HepG2 (cell line): ENCODE results near the gene RBM3. TPM values are rescaled to one million over a fixed set of nuclear protein-coding genes. Genes with fewer than 3 reads are reported as not detected.

Experiments
- CAMTA2 ChIP-seq: sonication (generic); formaldehyde crosslinking; IDR thresholded peaks from 2 replicates; pipeline ENCODE4 v1.4.0; 2020; ENCODE audit warnings: mild to moderate bottlenecking, missing genetic modification reagents, borderline replicate concordance
- RERE ChIP-seq: IDR thresholded peaks from 2 replicates; pipeline ENCODE4 v1.6.1; 2016; ENCODE audit warnings: low read depth, missing genetic modification reagents, missing compliant biosample characterization
- REST ChIP-seq, 2 experiments: IDR thresholded peaks; 2 replicates each; pipeline ENCODE4 v1.6.1; 2011 to 2012; ENCODE audit warnings: low read length in 2 of 2, borderline replicate concordance in 1 of 2, low read depth in 1 of 2, mild to moderate bottlenecking in 1 of 2, moderate library complexity in 1 of 2
- RXRA ChIP-seq: sonication (generic); formaldehyde crosslinking; IDR thresholded peaks from 2 replicates; pipeline ENCODE4 v1.5.1; 2020; ENCODE audit warnings: missing genetic modification reagents
- SKI ChIP-seq: fragments of 450-650 bp; IDR thresholded peaks from one replicate; pipeline ENCODE4 v1.6.1; 2018; ENCODE audit warnings: mild to moderate bottlenecking; ENCODE audit not compliant: partially characterized antibody
- TOPORS ChIP-seq: sonication (generic); formaldehyde crosslinking; IDR thresholded peaks from 2 replicates; pipeline ENCODE4 v1.8.0; 2023; ENCODE audit warnings: mild to moderate bottlenecking, missing genetic modification reagents
- ZNF12 ChIP-seq: sonication (generic); formaldehyde crosslinking; IDR thresholded peaks from 2 replicates; pipeline ENCODE4 v1.5.0; 2020; ENCODE audit warnings: missing genetic modification reagents
- ZNF34 ChIP-seq: sonication (generic); formaldehyde crosslinking; IDR thresholded peaks from 2 replicates; pipeline ENCODE4 v1.4.0; 2020; ENCODE audit warnings: mild to moderate bottlenecking, missing genetic modification reagents, borderline replicate concordance
- ZNF564 ChIP-seq: sonication (generic); formaldehyde crosslinking; IDR thresholded peaks from 2 replicates; pipeline ENCODE4 v1.8.1; 2023; ENCODE audit warnings: mild to moderate bottlenecking, missing genetic modification reagents
- ZNF75D ChIP-seq: sonication (generic); formaldehyde crosslinking; IDR thresholded peaks from 2 replicates; pipeline ENCODE4 v1.8.1; 2023; ENCODE audit warnings: missing genetic modification reagents, mild to moderate bottlenecking, borderline replicate concordance
- polyA plus RNA-seq, 8 experiments: library from polyadenylated mRNA; depleted of rRNA in 3 of 8; stranded (reverse) in 7 of 8; unstranded in 1 of 8; fragments of >200 nt; fragmentation: Illumina TruSeq in 4 of 8; extraction: Trizol in 4 of 8; gene quantifications; 2 replicates each; pipeline versions ENCODE4 v1.2.1 to v1.2.3, GENCODE V29; 2011 to 2016; ENCODE audit warnings: low read depth in 4 of 8, missing spikeins in 1 of 8, mixed read lengths in 1 of 8; ENCODE audit not compliant: insufficient read depth in 1 of 8
- total RNA-seq, 5 experiments: library from RNA; depleted of rRNA; stranded (reverse); fragments of >200 nt; fragmentation: Illumina TruSeq; extraction: Trizol; gene quantifications; 2 replicates each; pipeline ENCODE4 v1.2.3, GENCODE V29; 2016; ENCODE audit warnings: low read depth in 1 of 5
- TF ChIP-seq, protein P1 (sequence below): sonication (generic); formaldehyde crosslinking; IDR thresholded peaks from 2 replicates; pipeline ENCODE4 v1.8.0; 2022; ENCODE audit warnings: mild to moderate bottlenecking, missing genetic modification reagents; ENCODE audit not compliant: insufficient replicate concordance
- TF ChIP-seq, protein P2 (sequence below): sonication (generic); formaldehyde crosslinking; IDR thresholded peaks from 2 replicates; pipeline ENCODE4 v1.5.0; 2020; ENCODE audit warnings: mild to moderate bottlenecking, missing genetic modification reagents, moderate library complexity

Gene RBM3
- total and polyA plus RNA-seq, 2 of the 13 experiments (the other 11 are each of a cell fraction or from before 2014, with no cell fraction given) = 123 to 182 TPM

DNA sequence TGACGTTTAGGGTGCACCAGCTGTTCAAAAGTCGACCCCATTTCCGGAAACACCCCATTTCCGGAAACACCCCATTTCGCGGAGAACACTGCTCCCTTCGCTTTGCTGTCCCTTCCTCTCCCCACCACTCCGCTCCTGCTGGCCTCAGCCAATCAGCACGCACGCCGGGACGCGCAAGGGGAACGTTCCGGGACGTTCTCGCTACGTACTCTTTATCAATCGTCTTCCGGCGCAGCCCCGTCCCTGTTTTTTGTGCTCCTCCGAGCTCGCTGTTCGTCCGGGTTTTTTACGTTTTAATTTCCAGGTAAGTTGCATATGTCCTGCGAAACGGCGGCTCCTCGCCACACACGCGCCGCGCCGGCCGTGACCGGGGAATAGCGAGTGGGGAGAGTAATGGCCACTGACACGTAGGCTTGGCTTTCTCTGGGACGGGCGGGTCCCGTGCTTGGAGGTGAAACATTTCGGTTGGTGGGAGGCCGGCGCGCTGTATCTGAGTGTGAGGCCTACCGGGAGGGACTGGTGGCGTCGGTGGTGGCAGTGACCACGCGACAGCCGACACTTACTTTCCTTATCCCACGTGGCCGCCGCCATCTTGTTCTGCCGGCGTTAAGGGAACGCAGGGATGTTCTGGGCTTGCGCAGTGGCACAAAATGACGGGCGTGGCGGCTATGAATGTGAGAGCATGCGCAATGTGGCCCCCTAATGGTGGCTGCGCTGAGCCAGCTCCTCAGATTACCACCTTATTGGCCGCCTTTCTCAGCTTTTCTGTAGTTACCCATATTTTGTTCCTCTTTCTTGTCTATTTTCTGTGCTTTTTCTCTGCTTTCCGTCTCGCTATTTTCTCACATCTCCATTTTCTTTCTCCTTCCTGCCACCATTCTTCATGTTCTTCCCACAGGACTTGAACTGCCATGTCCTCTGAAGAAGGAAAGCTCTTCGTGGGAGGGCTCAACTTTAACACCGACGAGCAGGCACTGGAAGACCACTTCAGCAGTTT lies at the start of gene RBM3 (continued):
- TF ChIP-seq RERE (CRISPR knock-in tag) (no peak), ZNF12 (CRISPR knock-in tag) (no peak), ZNF34 (CRISPR knock-in tag) (no peak), ZNF75D (CRISPR knock-in tag) (no peak), CAMTA2 (CRISPR knock-in tag) (no peak), TOPORS (CRISPR knock-in tag) (peak; percentile 61; the same call in 1 of the 2 replicates), RXRA (CRISPR knock-in tag) (no peak), ZNF564 (CRISPR knock-in tag) (no peak), REST (IDR thresholded peaks at IDR 0.05; ENCODE audit: borderline replicate concordance in 1 of 2, low read depth in 1 of 2, low read length in 2 of 2) (0 out of 4 replicates have a peak, but pooled peaks of 1 of the 2 experiments have one; percentile 11), SKI (no peak)
- TF ChIP-seq, protein P1, sequence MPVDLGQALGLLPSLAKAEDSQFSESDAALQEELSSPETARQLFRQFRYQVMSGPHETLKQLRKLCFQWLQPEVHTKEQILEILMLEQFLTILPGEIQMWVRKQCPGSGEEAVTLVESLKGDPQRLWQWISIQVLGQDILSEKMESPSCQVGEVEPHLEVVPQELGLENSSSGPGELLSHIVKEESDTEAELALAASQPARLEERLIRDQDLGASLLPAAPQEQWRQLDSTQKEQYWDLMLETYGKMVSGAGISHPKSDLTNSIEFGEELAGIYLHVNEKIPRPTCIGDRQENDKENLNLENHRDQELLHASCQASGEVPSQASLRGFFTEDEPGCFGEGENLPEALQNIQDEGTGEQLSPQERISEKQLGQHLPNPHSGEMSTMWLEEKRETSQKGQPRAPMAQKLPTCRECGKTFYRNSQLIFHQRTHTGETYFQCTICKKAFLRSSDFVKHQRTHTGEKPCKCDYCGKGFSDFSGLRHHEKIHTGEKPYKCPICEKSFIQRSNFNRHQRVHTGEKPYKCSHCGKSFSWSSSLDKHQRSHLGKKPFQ = no peak
- TF ChIP-seq, protein P2, sequence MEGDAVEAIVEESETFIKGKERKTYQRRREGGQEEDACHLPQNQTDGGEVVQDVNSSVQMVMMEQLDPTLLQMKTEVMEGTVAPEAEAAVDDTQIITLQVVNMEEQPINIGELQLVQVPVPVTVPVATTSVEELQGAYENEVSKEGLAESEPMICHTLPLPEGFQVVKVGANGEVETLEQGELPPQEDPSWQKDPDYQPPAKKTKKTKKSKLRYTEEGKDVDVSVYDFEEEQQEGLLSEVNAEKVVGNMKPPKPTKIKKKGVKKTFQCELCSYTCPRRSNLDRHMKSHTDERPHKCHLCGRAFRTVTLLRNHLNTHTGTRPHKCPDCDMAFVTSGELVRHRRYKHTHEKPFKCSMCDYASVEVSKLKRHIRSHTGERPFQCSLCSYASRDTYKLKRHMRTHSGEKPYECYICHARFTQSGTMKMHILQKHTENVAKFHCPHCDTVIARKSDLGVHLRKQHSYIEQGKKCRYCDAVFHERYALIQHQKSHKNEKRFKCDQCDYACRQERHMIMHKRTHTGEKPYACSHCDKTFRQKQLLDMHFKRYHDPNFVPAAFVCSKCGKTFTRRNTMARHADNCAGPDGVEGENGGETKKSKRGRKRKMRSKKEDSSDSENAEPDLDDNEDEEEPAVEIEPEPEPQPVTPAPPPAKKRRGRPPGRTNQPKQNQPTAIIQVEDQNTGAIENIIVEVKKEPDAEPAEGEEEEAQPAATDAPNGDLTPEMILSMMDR (CRISPR knock-in tag) = peak; percentile 56
